ENCODE results near the gene HABP4. TPM values are rescaled to one million over a fixed set of nuclear protein-coding genes. Genes with fewer than 3 reads are reported as not detected.

HABP4 gene
- total and polyA plus RNA-seq, 4 donors, result 4.7 to 10.2 (median 8.2) TPM

- DNase-seq (no peak), ATAC-seq (ENCODE audit: insufficient read depth, low FRiP score) (no peak)
- Histone ChIP-seq H3K9ac (ENCODE audit: insufficient read depth in 1 of 2, low read length in 2 of 2) (no peak overlapping the region), H3K4me3 (no peak overlapping the region), H3K27ac (ENCODE audit: low read depth in 1 of 2, low read length in 1 of 2) (no peak overlapping the region), H3K27me3 (ENCODE audit: control insufficient read depth in 3 of 3, insufficient read depth in 3 of 3, low read length in 2 of 3) (no peaks in the 10 kb centered on the region), H3K9me3 (ENCODE audit: control insufficient read depth in 4 of 4, insufficient read depth in 3 of 4, low read length in 3 of 4) (no peaks in the 10 kb centered on the region), H3K36me3 (ENCODE audit: control insufficient read depth in 4 of 4, insufficient read depth in 4 of 4, low read length in 4 of 4) (peaks cover 0 to 9% (median 0%) of the 10 kb centered on the region in 4 donors), H3K4me1 (ENCODE audit: control insufficient read depth in 5 of 5, insufficient read depth in 5 of 5, low read length in 5 of 5) (peaks cover 0 to 6% (median 0%) of the 10 kb centered on the region in 5 donors)
- 85 to 86% methylated on average over 8 of the region's 8 CpGs for WGBS, 2 donors
- no peak for TF ChIP-seq CTCF (IDR thresholded peaks at IDR 0.05; ENCODE audit: control extremely low read depth, extremely low read depth)
Observed at GRCh38 chr9:96412174-96412913, 37.6 kb upstream of the HABP4 start.

GRCh38 chr9:96413302-96414221 is 36.4 kb upstream of the HABP4 start:
- 32 to 60% methylated on average over 7 of the region's 7 CpGs for whole genome bisulfite sequencing, 2 donors
- H3K9me3 ChIP-seq (ENCODE audit: control insufficient read depth in 4 of 4, insufficient read depth in 3 of 4, low read length in 3 of 4), result no peaks in the 10 kb centered on the region
- no peak for ATAC-seq (ENCODE audit: insufficient read depth, low FRiP score)
- peaks cover 0 to 9% (median 0%) of the 10 kb centered on the region in 4 donors for H3K36me3 ChIP-seq (ENCODE audit: control insufficient read depth in 4 of 4, insufficient read depth in 4 of 4, low read length in 4 of 4)
- H3K27me3 ChIP-seq (ENCODE audit: control insufficient read depth in 3 of 3, insufficient read depth in 3 of 3, low read length in 2 of 3), result no peaks in the 10 kb centered on the region
- no peak overlapping the region for H3K27ac ChIP-seq (ENCODE audit: low read depth in 1 of 2, low read length in 1 of 2)
- H3K4me3 ChIP-seq, result no peak overlapping the region
- TF ChIP-seq CTCF (IDR thresholded peaks at IDR 0.05; ENCODE audit: control extremely low read depth, extremely low read depth), result no peak
- DNase-seq, result peak in 1 of 3 donors; percentile 27
- peaks cover 0 to 6% (median 0%) of the 10 kb centered on the region in 5 donors for H3K4me1 ChIP-seq (ENCODE audit: control insufficient read depth in 5 of 5, insufficient read depth in 5 of 5, low read length in 5 of 5)
- no peak overlapping the region for H3K9ac ChIP-seq (ENCODE audit: insufficient read depth in 1 of 2, low read length in 2 of 2)

- no peak for TF ChIP-seq CTCF (IDR thresholded peaks at IDR 0.05; ENCODE audit: control extremely low read depth, extremely low read depth)
- Histone ChIP-seq H3K27ac (ENCODE audit: low read depth in 1 of 2, low read length in 1 of 2) (peak overlapping the region; percentile 82 to 86), H3K36me3 (ENCODE audit: control insufficient read depth in 4 of 4, insufficient read depth in 4 of 4, low read length in 4 of 4) (peaks cover 0 to 4% (median 0%) of the 10 kb centered on the region in 4 donors), H3K9me3 (ENCODE audit: control insufficient read depth in 4 of 4, insufficient read depth in 3 of 4, low read length in 3 of 4) (no peaks in the 10 kb centered on the region), H3K4me1 (ENCODE audit: control insufficient read depth in 5 of 5, insufficient read depth in 5 of 5, low read length in 5 of 5) (peaks cover 0 to 14% (median 4%) of the 10 kb centered on the region in 5 donors), H3K9ac (ENCODE audit: insufficient read depth in 1 of 2, low read length in 2 of 2) (peak overlapping the region; percentile 7 to 69), H3K4me3 (peak overlapping the region; percentile 80), H3K27me3 (ENCODE audit: control insufficient read depth in 3 of 3, insufficient read depth in 3 of 3, low read length in 2 of 3) (no peaks in the 10 kb centered on the region)
- ATAC-seq (ENCODE audit: insufficient read depth, low FRiP score) (no peak), DNase-seq (peak; percentile 83 to 90 (median 86))
- 0 to 1% methylated on average over 32 to 50 of the region's 50 CpGs for WGBS, 2 donors
Observed at GRCh38 chr9:96417051-96417586, 32.9 kb upstream of the HABP4 start.

Measured in lung (tissue), 12 donors.